ENCODE measurements around the gene TIMM22. TPM values are rescaled to one million over a fixed set of nuclear protein-coding genes. Genes with fewer than 3 reads are reported as not detected.

Gene TIMM22
- total and polyA plus RNA-seq, 2 donors from 2014 or later, result 14.6 to 17.3 TPM

DNA sequence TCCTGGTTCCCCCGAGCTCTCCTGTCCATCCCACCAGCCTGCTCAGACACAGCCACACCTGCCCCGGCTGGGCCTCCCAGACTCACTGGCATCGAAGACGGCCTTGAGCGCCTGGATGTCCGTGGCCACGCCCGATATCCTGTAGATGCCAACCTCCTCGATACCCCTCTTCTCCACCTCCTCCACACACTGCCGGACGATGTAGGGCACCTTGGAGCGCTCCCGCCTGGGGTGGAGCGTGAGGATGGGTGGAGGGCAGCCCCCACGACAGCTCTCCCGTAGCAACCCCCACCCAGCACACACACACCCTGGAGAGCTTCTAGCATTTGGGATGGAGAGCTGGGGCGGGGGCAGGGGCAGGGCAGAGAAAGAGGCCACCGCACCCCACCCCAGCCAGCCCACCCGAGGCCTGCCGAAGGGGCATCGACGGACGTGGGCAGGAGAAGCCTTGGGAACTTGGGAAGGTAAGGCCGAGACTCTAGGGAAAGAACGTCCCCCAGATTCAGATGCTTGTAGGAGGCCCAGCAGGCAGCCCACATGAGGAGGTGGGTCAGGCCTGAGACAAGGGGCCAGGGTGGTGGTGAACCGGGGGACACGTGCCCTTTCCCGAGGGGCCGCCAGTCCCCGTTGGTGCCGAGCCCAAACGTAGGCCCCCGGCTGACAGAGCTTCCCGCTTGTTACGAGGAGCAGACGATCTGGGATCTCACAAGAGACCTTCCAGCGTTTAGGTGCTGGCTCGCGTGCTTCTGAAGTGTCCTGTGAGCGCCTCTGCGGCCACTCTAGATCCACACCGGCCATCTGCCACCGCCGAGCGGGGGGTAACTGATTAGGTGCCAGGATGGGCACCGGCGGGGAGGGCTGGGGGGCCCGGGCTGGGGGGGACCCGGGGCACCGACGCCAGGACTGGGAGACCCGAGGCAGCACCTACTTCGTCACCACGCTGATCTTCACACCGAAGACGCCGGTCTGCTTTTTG is 15.1 kb downstream of the TIMM22 start:
- Histone ChIP-seq H3K36me3 (ENCODE audit: control insufficient read depth in 2 of 3, insufficient read depth in 3 of 3, low read length in 3 of 3) (peaks cover 0 to 34% (median 16%) of the 10 kb centered on the region in 3 donors), H3K27ac (ENCODE audit: low read depth in 2 of 2, low read length in 2 of 2) (no peak overlapping the region), H3K9me3 (ENCODE audit: control insufficient read depth in 2 of 3, insufficient read depth in 1 of 3, low read length in 3 of 3) (no peaks in the 10 kb centered on the region), H3K27me3 (ENCODE audit: control insufficient read depth, insufficient read depth, low read length) (no peaks in the 10 kb centered on the region), H3K9ac (ENCODE audit: low read length in 3 of 3) (no peak overlapping the region), H3K4me1 (ENCODE audit: control insufficient read depth in 2 of 3, insufficient read depth in 2 of 3, low read depth in 1 of 3, low read length in 3 of 3) (no peaks in the 10 kb centered on the region), H3K4me3 (ENCODE audit: low read length in 3 of 3) (no peak overlapping the region)
- FAIRE-seq (no peak), DNase-seq (peak in 1 of 5 donors; percentile 66)
- TF ChIP-seq, protein P1, sequence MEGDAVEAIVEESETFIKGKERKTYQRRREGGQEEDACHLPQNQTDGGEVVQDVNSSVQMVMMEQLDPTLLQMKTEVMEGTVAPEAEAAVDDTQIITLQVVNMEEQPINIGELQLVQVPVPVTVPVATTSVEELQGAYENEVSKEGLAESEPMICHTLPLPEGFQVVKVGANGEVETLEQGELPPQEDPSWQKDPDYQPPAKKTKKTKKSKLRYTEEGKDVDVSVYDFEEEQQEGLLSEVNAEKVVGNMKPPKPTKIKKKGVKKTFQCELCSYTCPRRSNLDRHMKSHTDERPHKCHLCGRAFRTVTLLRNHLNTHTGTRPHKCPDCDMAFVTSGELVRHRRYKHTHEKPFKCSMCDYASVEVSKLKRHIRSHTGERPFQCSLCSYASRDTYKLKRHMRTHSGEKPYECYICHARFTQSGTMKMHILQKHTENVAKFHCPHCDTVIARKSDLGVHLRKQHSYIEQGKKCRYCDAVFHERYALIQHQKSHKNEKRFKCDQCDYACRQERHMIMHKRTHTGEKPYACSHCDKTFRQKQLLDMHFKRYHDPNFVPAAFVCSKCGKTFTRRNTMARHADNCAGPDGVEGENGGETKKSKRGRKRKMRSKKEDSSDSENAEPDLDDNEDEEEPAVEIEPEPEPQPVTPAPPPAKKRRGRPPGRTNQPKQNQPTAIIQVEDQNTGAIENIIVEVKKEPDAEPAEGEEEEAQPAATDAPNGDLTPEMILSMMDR (IDR thresholded peaks at IDR 0.05; ENCODE audit: borderline replicate concordance, extremely low read depth, insufficient read depth), result no peak
- intact Hi-C loops (cut with DNase I), result no loop called here

- TF ChIP-seq, protein P1 (IDR thresholded peaks at IDR 0.05; ENCODE audit: borderline replicate concordance, extremely low read depth, insufficient read depth), result no peak
- no peaks in the 10 kb centered on the region for H3K9me3 ChIP-seq (ENCODE audit: control insufficient read depth in 2 of 3, insufficient read depth in 1 of 3, low read length in 3 of 3)
- DNase-seq (no peak), FAIRE-seq (no peak)
- no peaks in the 10 kb centered on the region for H3K4me1 ChIP-seq (ENCODE audit: control insufficient read depth in 2 of 3, insufficient read depth in 2 of 3, low read depth in 1 of 3, low read length in 3 of 3)
- no peak overlapping the region for H3K4me3 ChIP-seq (ENCODE audit: low read length in 3 of 3)
- intact Hi-C loops (cut with DNase I), result no loop called here
- no peak overlapping the region for H3K27ac ChIP-seq (ENCODE audit: low read depth in 2 of 2, low read length in 2 of 2)
- no peaks in the 10 kb centered on the region for H3K27me3 ChIP-seq (ENCODE audit: control insufficient read depth, insufficient read depth, low read length)
- H3K9ac ChIP-seq (ENCODE audit: low read length in 3 of 3), result no peak overlapping the region
- H3K36me3 ChIP-seq (ENCODE audit: control insufficient read depth in 2 of 3, insufficient read depth in 3 of 3, low read length in 3 of 3), result peaks cover 0 to 24% (median 14%) of the 10 kb centered on the region in 3 donors
Observed at GRCh38 chr17:1012823-1013728, 16.1 kb downstream of the TIMM22 start.

GRCh38 chr17:1013729-1014090 is 16.8 kb downstream of the TIMM22 start:
- peak in 1 of 5 donors; percentile 69 for DNase-seq
- Histone ChIP-seq H3K9me3 (ENCODE audit: control insufficient read depth in 2 of 3, insufficient read depth in 1 of 3, low read length in 3 of 3) (no peaks in the 10 kb centered on the region), H3K4me3 (ENCODE audit: low read length in 3 of 3) (no peak overlapping the region), H3K9ac (ENCODE audit: low read length in 3 of 3) (no peak overlapping the region), H3K4me1 (ENCODE audit: control insufficient read depth in 2 of 3, insufficient read depth in 2 of 3, low read depth in 1 of 3, low read length in 3 of 3) (no peaks in the 10 kb centered on the region), H3K36me3 (ENCODE audit: control insufficient read depth in 2 of 3, insufficient read depth in 3 of 3, low read length in 3 of 3) (peaks cover 0 to 24% (median 10%) of the 10 kb centered on the region in 3 donors), H3K27me3 (ENCODE audit: control insufficient read depth, insufficient read depth, low read length) (no peaks in the 10 kb centered on the region), H3K27ac (ENCODE audit: low read depth in 2 of 2, low read length in 2 of 2) (no peak overlapping the region)
- TF ChIP-seq, protein P1 (IDR thresholded peaks at IDR 0.05; ENCODE audit: borderline replicate concordance, extremely low read depth, insufficient read depth), result no peak
- intact Hi-C loops (cut with DNase I), result no loop called here
- FAIRE-seq, result no peak

Measured in kidney (tissue), 14 donors.